WTC11 (cell line): ENCODE measurements around the gene ATG101.

Experiments used
- ESRRA ChIP-seq: sonication (generic); formaldehyde crosslinking; IDR thresholded peaks from 2 replicates; pipeline ENCODE4 v1.8.1; 2022; ENCODE audit warnings: mild to moderate bottlenecking, missing genetic modification reagents, borderline replicate concordance
- GABPB1 ChIP-seq: sonication (generic); formaldehyde crosslinking; IDR thresholded peaks from 2 replicates; pipeline ENCODE4 v1.8.1; 2023; ENCODE audit warnings: mild to moderate bottlenecking, missing genetic modification reagents
- JUN ChIP-seq: sonication (generic); formaldehyde crosslinking; IDR thresholded peaks from 2 replicates; pipeline ENCODE4 v1.8.0; 2023; ENCODE audit warnings: mild to moderate bottlenecking, missing genetic modification reagents
- SMAD3 ChIP-seq: sonication (generic); formaldehyde crosslinking; IDR thresholded peaks from 2 replicates; pipeline ENCODE4 v1.8.0; 2022; ENCODE audit warnings: missing genetic modification reagents, mild to moderate bottlenecking, borderline replicate concordance
- SP1 ChIP-seq: sonication (generic); formaldehyde crosslinking; conservative IDR thresholded peaks from 2 replicates; pipeline ENCODE4 v1.8.1; 2022; ENCODE audit warnings: missing genetic modification reagents
- TF ChIP-seq, protein P1 (sequence below): fragments of 200-600 bp; IDR thresholded peaks from 2 replicates; pipeline ENCODE4 v1.8.0; 2022; ENCODE audit warnings: antibody characterized with exemption
- TF ChIP-seq, protein P2 (sequence below): sonication (generic); formaldehyde crosslinking; IDR thresholded peaks from 2 replicates; pipeline ENCODE4 v1.8.0; 2022; ENCODE audit warnings: mild to moderate bottlenecking, missing genetic modification reagents
- TF ChIP-seq, protein P3 (sequence below): sonication (generic); formaldehyde crosslinking; IDR thresholded peaks from 2 replicates; pipeline ENCODE4 v1.8.0; 2022; ENCODE audit warnings: mild to moderate bottlenecking, missing genetic modification reagents
- TF ChIP-seq, protein P4 (sequence below): sonication (generic); formaldehyde crosslinking; IDR thresholded peaks from 2 replicates; pipeline ENCODE4 v1.8.0; 2022; ENCODE audit warnings: mild to moderate bottlenecking, missing genetic modification reagents
- TF ChIP-seq, protein P5 (sequence below): sonication (generic); formaldehyde crosslinking; IDR thresholded peaks from 2 replicates; pipeline ENCODE4 v1.8.1; 2022; ENCODE audit warnings: mild to moderate bottlenecking, moderate library complexity, missing genetic modification reagents

DNA sequence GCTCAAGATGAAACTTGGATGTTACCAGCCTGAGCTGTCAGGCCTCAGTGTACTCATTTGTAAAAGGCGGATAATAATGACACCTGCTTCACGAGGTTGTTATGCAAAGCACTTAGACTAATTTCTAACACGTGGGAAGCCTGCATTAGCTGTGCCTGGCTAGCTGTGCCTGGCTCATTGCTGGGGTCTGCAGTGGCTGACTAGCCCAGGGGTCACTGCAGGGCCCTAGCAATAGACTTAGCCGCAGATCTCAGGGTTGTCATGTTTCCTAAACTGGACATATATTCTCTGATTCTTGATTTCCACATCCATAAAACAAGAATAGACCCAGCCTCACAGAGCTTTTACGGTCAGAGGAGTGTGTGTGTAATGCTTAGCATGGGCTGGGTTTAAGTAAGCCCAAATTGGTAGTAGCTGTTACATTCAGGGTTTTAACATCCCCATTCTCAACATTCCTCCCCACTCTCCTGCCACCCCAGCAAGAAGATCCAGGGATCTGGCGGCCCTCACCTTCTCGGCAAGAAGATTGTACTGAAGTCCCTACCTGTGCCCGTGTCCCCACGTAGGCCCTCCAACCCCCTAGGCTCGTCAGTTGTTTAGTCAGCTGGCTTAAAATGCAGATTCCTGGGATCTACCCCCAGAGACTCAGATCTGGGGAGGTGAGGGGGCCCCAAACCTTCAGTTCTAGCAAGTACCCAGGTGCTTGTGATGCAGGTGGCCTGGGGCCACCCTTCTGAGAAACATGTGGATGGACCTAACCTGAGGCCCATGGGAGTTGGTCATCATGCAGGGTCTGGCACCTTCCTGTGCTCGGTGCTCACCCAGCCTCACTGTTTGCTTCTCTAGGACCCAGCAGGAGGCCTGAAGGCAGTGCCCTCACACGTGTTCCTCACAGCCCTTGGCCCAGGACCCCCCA, 9.9 kb upstream of the ATG101 start:
- TF ChIP-seq, protein P1, sequence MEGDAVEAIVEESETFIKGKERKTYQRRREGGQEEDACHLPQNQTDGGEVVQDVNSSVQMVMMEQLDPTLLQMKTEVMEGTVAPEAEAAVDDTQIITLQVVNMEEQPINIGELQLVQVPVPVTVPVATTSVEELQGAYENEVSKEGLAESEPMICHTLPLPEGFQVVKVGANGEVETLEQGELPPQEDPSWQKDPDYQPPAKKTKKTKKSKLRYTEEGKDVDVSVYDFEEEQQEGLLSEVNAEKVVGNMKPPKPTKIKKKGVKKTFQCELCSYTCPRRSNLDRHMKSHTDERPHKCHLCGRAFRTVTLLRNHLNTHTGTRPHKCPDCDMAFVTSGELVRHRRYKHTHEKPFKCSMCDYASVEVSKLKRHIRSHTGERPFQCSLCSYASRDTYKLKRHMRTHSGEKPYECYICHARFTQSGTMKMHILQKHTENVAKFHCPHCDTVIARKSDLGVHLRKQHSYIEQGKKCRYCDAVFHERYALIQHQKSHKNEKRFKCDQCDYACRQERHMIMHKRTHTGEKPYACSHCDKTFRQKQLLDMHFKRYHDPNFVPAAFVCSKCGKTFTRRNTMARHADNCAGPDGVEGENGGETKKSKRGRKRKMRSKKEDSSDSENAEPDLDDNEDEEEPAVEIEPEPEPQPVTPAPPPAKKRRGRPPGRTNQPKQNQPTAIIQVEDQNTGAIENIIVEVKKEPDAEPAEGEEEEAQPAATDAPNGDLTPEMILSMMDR: no peak
- TF ChIP-seq, protein P2, sequence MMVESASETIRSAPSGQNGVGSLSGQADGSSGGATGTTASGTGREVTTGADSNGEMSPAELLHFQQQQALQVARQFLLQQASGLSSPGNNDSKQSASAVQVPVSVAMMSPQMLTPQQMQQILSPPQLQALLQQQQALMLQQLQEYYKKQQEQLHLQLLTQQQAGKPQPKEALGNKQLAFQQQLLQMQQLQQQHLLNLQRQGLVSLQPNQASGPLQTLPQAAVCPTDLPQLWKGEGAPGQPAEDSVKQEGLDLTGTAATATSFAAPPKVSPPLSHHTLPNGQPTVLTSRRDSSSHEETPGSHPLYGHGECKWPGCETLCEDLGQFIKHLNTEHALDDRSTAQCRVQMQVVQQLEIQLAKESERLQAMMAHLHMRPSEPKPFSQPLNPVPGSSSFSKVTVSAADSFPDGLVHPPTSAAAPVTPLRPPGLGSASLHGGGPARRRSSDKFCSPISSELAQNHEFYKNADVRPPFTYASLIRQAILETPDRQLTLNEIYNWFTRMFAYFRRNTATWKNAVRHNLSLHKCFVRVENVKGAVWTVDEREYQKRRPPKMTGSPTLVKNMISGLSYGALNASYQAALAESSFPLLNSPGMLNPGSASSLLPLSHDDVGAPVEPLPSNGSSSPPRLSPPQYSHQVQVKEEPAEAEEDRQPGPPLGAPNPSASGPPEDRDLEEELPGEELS: no peak
- TF ChIP-seq, protein P3, sequence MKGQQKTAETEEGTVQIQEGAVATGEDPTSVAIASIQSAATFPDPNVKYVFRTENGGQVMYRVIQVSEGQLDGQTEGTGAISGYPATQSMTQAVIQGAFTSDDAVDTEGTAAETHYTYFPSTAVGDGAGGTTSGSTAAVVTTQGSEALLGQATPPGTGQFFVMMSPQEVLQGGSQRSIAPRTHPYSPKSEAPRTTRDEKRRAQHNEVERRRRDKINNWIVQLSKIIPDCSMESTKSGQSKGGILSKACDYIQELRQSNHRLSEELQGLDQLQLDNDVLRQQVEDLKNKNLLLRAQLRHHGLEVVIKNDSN (CRISPR knock-in tag): no peak
- TF ChIP-seq SMAD3 (CRISPR knock-in tag) (no peak), JUN (CRISPR knock-in tag) (no peak), ESRRA (CRISPR knock-in tag) (no peak), SP1 (no peak), GABPB1 (CRISPR knock-in tag) (no peak)
- TF ChIP-seq, protein P4, sequence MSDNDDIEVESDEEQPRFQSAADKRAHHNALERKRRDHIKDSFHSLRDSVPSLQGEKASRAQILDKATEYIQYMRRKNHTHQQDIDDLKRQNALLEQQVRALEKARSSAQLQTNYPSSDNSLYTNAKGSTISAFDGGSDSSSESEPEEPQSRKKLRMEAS: no peak
- TF ChIP-seq, protein P5, sequence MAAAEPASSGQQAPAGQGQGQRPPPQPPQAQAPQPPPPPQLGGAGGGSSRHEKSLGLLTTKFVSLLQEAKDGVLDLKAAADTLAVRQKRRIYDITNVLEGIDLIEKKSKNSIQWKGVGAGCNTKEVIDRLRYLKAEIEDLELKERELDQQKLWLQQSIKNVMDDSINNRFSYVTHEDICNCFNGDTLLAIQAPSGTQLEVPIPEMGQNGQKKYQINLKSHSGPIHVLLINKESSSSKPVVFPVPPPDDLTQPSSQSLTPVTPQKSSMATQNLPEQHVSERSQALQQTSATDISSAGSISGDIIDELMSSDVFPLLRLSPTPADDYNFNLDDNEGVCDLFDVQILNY (CRISPR knock-in tag): no peak
